HG02884 (cell line): ENCODE measurements around the gene TRPV4.

ENCODE experiments used
- ATAC-seq: cut with Tn5 transposase; IDR thresholded peaks from one replicate; pipeline ENCODE4 v1.9.1; 2021; ENCODE audit warnings: mild to moderate bottlenecking, moderate library complexity; ENCODE audit not compliant: unreplicated experiment

TRPV4 gene

DNA sequence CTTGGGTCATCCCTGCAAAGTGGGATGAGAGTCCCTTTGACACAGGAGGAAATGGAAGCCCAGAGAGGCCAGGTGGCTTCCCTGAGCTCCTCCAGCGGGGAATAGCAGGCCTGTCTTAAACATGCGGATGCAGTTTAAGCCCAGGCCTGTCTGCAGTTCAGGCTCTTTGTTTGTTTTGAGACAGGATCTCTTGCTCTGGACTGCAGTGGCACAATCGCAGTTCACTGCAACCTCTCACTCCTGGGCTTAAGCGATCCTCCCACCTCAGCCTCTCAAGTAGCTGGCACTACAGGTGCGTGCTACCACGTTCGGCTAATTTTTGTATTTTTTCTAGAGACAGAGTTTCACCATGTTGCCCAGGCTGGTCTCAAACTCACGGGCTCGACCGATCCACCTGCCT is 3.5 kb downstream of the TRPV4 start:
- no peak for ATAC-seq

DNA sequence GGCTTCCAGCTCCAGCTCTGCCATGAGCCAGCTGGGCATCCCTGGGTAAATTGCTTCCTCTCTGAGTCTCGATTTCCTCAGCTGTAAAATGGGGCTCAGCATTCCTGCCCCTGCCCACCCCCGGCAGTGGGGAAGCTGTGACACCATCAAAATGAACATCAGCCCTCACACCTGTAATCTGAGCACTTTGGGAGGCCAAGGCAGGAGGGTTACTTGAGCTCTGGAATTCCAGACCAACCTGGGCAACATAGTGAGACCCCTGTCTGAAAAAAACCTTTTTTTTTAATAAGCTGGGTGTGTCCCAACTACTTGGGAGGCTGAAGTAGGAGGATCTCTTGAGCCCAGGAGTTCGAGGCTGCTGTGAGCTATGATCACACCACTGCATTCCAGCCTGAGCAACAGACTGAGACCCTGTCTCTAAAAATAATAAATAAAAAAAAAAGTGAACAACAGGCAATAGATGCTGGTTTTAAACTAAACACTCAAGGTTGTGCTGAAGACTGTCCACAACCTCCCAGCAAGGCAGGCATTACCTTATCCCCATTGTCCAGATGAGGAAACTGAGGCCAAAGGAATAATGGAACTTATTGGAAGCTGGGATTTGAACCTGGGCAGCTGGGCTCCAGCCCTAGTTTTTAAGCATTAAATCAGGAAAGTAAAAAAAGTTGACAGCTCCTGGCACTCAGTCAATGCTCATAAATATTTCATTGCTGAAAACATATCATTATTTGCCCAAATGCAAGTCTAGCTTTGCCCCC is 4.3 kb downstream of the TRPV4 start:
- ATAC-seq: no peak

DNA sequence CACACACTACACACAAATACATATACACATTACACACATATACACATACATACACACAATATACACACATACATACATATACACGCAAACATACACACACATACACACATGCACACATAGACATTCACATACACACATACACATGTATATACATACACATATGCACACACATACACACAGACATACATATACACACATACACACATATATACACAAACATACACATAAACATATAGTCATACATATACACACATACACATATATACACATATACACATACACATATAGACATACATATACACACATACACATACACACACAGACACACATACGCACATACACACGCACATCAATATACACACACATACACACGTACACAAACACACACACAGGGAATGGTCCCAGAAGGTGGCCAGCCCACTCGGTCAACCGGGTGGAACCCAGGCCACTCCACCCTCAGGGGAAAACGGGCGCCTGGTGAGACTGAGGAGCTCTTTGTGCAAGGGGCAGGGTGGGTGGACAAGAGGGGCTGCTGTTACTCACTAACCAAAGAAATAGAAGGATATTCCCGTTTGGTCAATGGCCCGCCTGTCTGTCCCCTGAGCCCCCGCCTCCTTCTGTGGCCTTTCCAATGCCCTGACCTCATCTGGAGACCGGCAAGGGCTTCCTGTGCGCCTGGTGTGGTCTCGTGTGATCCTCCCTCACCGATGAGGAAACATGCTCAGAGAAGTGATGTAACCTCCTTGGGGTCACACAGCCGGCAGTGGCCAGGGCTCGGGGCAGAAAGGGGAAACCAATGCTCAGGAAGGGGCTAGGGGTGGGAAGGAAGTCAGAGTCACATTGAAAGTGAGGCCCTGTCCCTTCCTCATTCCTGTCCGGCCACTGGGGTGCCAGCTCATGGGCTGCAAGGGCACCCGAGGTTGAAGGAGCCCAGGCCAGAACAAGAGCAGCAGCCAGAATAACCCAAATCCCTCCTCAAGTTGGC is 5.3 kb downstream of the TRPV4 start:
- no peak for ATAC-seq

DNA sequence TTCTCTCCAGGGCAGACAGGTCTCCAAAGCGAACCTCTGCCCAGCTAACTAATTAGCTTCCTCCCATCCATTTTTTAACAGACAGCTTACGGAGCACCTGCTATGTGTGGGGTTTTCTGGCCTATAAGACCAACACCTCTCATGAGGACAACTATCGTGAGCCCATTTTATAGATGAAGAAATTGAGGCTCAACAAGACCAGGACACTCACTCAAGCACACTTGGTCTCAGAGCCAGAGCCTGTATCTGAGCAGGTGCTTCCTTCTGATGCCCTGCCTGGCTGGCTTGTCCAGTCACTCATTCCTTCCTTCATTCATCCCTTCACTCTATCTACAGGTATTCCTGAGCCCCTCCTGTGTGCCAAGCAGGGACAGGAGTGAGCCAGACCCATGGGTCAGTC is 6.1 kb downstream of the TRPV4 start:
- ATAC-seq: no peak

DNA sequence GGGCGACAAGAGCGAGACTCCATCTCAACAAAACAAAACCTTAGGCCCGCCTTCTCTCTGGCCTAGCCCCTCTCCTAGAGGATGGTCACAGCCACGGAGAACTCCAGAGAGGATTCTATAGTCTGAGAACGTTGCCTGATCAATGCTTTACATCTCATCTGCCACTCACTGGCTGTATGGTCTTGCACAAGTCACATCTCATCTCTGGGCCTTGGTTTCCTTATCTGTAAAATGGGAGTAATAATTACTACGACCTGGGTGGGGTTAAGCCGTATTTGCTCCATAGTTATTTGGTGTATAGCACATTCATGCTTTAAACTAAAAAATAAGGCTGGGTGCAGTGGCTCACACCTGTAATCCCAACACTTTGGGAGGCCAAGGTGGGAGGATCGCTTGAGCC is 8.5 kb downstream of the TRPV4 start:
- no peak for ATAC-seq

DNA sequence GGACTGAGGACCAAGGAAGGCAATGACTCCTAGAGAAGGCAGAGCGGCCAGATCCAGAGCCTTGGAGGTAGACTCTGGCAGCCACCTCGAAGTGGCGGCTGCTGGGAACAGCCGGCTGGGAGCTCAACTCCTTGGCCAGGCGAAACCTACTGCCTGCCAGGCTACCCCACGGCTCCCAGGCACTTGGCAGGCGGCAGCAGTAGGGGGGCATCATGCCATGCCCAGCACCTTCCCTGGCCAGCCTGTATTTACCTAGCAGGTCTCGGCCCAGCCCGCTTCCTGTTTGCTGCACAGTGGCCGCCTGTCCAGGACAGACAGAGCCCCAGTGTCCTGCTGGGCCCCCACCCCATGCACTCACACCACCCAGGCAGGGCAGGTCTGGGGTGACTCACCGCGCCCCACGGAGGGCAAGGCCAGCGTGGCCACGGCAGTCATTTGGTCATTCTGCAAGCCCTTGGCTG is 10.2 kb downstream of the TRPV4 start:
- no peak for ATAC-seq

DNA sequence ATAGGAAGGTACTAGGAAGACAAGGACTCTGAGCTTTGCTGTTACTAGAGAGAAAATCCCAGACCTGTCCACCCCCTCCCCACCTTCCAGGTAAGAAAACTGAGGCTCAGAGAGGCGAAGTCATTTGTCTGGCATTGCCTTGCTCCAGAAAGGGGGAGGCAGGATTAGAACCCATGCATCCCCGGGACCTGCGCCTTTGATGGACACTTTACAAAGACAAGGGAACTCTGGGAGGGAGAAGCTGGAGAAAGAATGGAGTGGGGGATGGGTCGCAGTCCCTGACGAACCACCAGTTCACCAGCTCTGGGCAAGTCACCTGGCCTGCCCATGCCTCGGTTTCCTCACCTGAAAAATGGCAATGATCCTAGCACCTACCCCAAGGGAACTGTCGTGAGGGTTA is 10.8 kb downstream of the TRPV4 start:
- no peak for ATAC-seq

DNA sequence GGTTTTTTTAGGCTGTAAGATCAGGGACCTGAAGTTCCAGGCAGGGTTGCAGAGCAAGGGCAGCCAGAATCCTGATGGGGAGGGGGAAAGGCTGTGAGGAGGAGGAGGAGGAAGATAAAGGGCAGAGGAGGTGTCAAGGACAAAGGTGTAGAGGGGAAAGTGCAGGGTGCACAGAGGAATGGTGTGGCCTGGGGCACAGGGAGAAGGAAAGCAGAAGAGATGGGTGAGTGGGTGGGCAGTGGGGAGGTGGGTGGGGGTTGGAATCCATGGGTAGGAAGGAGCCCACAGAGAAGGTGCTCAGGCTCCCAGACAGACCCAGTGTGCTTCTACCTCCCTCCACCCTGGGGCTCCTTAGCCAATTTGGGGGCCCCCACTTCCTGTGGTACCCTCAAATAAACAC is 11.2 kb downstream of the TRPV4 start:
- no peak for ATAC-seq

DNA sequence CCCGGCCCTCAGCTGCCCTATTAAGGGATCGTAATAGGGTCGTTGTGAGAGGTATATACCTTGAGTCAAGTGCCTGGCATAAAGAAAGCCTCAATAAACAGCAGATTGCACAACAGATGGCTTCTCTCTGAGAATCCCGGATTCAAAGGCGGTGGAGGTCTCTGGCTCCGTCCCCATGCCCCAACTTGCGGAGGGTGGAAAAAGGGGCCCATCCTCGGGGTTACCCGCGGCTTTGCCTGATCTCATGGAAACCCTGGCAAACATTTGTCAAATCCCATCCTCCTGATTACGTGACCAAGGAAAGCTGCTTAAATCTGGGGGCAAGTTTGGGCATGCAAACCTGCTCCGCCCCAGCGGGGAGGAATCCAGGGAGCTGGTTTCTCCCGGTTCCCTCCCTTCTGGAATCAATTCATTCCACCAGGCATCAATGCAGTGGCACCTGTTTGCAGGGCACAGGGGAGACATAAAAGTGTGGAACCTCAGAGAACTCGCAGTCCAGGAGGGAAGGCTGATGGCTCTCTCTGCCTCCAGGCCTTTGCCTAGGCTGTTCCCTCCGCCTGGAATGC is 12.3 kb downstream of the TRPV4 start:
- no peak for ATAC-seq

DNA sequence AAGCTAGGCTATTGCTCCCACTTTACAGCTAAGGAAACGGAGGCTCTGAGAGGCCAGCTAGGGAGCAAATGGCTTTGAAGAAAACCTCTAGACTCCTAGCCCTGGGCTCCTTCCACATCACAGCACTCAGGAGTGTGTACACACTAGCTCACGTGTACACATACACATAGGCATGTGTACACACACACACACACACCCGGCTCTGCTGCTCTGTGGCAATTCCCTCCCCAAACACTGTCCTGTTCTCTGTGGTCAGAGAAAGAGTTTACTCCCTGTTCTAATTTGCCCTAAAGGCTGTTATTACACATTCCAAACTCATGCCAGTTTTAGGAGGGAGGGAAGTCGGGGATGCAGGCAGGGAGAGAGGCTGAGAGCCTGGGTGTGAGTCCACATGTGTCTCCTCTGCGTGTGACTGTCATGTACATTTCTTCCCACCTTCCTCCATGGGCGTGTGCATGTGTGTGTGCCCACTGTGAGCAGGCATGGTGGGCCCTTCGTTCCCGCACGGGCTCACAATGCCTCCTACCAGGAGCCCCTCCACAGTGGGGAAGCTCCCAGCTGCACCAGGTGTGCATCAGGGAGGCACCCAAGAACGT is 14.2 kb downstream of the TRPV4 start:
- no peak for ATAC-seq

DNA sequence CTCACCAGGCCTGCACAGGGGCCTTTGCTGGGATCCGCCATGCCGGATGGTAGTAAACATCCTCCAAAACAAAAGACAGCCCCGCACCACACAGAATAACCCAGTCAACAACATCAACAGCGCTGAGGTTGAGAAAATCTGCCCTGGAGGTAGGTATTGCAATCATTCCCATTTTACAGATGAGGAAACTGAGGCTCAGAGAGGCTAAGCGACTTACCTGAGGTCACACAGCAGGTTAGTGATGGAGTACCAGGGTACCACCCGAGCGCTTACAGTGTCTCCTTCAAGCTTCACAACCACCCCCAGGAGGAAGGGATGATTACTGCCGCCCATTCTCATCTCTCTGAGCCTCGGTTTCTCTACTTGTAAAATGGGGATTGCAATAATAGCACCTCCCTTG is 14.9 kb downstream of the TRPV4 start:
- no peak for ATAC-seq

DNA sequence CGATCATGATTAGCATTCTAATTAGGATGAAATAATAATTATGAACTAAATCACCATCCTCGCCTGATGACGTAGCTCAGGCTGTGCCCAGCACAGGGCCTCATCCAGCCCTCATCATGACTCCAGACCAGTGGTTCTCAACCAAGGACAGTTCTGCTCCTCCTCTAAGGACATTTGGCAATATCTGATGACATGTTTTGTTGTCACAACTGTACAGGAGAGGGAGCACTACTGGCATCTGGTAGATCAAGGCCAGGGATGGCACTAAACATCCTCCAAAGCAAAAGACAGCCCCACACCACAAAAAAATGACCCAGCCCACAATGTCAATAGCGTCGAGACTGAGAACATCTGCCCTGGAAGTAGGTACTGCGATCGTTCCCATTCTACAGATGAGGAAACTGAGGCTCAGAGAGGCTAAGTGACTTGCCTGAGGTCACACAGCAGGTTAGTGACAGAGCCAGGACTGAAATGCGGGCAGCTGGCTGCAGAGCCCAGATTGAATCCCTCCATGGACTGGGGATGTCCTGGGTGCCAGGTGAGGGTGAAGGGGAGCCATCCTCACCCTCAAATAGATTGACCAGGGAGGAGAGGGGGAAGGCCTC is 15.5 kb downstream of the TRPV4 start:
- ATAC-seq: no peak

DNA sequence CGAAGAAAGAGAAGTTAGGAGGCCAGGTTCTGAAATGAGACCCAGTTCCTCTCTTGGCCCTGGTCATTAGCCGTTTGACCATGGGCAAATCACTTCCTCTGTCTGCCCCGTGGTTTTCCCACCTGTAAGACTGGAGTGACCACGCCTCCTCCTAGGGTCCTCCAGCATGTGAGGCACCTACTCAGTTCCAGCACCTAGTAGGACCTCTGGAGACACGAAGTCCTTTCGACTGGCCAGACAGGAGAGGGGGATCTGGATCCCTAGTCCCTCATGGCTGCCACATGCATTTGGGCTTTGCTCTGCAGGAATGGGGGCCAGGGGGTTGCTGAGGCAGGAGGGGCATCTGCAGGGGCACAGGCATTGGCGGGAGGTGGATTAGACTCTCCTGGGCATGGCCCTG is 16.3 kb downstream of the TRPV4 start:
- no peak for ATAC-seq

DNA sequence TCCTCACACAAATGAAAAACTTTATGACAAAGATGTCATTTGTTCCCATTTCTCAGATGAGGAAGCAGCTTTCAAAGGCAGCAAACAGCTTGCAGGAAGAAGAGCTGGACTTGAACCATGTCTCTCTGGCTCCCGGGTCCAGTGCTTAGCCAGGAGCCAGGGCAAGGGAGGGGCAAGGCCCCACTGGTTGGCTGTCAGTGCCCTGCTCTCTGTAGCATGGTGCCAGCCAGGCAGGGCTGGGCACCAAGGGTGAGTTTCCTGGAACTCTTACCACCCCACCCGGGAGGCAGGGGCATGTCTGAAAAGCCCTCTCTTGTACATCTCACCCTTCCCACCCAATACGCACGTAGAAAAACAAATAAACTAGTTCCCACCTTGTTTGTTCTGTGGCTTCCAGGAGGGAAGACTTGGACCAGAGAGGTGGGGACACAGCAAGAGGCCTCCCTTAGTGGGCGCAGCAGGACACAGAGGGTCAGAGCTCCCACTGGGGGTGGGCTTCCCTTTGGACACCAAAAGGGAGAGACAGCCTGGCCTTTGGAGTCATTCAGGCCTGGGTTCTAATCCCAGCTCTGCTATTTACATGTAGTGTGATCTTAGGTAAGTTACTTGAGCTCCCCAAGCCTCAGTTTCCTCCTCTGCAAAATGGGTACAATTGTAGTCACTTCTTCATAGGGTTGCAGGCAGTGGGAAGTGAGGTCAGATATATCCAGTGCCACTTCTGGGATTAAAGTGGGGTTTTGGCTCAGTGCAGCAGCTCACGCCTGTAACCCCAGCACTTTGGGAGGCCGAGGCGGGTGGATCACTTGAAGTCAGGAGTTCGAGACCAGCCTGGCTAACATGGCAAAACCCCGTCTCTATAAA is 17.2 kb downstream of the TRPV4 start:
- no peak for ATAC-seq

DNA sequence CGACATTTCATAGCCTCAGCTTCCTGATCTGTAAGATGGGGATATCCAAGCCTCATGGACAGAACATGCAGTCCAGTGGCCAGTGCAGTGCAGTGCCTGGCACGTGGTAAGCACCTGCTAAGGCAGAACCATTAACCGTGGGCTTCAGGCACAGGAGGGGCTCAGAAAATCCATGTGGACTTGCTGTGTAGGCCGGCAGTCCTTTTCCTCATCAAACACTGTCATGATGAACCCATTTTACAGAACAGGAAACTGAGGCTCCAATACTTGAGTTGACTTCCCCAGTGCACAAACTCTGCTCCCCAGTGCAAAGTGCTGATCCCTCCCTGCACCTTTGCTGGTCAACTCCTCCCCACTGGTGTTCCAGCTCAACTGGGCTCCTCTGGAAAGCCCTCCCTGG is 18.0 kb downstream of the TRPV4 start:
- ATAC-seq: no peak

DNA sequence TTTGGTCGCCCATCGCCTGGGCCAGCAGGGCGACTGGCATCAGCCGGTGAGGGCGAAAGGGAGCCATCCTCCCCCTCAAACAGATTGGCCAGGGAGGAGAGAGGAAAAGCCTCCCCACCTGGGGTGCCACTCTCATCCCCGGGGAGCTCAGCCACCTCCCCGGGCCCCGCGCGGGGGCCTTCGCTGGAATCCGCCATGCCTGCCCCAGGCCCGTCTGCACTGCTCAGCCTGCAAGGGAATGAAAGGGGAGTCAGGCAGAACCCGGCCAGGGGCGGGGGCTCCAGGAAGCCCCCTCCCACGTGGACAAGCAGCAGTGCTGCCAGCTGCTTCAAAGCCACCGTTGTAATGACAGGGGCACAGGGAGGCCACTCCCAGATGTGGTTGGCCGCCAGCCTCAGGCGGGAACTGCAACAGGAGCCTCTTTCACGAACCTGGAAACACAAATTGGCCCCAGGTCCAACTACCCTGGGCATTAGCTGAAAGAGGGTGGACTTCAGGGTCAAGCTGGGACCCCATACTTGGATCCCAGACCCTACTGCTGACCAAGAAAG is 18.5 kb downstream of the TRPV4 start:
- no peak for ATAC-seq

DNA sequence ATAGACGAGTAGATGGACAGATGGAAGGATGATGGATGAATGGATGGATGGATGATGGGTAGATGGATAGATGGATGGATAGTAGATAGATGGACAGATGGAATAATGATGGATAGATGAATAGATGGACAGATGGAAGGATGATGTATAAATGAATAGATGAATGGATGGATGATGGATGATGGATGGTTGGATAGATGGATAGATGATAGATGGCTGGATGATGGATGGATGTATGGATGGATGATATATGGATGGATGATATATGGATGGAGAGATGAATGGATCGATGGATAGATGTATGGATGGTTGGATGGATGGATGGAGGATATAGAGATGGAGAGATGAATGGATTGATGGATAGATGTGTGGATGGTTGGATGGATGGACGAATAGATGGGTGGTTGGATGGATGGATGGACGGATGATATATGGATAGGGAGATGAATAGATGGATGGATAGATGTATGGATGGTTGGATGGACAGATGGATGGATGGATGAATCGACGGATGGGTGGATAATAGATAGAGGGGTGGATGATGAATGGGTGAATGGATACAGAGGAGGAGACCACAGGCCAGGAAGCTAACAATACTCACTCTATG is 19.3 kb downstream of the TRPV4 start:
- ATAC-seq: no peak

DNA sequence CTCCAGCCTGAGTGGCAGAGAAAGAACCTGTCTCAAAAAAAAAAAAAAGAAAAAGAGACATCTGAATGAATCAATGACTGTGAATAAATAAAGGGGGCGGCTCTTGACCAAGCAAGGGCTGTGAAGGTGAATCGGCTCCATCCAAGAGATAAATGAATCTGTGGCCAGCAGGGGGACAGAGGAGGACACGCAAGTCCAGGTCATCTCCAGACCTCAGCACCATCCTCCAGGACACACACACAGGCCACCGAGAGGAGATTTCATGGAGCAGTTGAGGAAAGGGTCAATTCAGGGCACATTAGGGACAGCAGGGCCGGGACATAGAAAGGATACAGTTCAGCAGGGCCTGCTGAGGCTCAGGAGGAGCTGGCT is 21.6 kb downstream of the TRPV4 start:
- no peak for ATAC-seq

DNA sequence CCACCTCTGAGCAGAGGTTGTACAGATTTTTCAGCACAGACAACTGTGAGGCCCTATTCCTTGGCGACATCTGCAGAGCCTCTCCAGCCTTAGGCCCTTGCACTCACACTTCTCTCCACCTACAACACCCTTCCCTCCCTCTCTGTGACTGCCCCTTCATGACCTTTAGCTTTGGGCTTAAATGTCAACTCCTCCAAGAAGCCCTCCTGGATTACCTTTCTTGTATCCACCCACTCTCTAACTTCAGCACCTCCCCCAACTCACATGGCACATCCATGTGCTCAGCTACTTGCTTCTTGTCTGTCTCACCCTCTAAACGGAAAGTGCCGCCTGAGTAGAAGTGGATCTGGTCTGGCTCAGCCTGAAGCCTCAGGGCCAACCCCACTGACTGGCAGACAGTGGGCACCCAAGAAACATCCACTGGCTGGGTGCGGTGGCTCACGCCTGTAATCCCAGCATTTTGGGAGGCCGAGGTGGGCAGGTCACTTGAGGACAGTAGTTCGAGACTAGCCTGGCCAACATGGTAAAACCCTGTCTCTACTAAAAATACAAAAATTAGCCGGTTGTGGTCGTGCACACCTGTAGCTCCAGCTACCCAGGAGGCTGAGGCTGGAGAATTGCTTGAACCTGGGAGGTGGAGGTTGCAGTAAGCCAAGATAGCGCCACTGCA is 22.1 kb downstream of the TRPV4 start:
- ATAC-seq: no peak
